Endodermal cell (in vitro differentiated cells): ENCODE results near the gene B4GALT5. TPM values are rescaled to one million over a fixed set of nuclear protein-coding genes. Genes with fewer than 3 reads are reported as not detected.

Experiments used
- DNase-seq: peaks from one replicate; pipeline ENCODE4 v3.0.0-alpha.2; 2017
- H3K27ac ChIP-seq: 2 replicates; pipeline ENCODE4 v1.5.1; 2013; ENCODE audit warnings: mild to moderate bottlenecking, low read depth, low read length, moderate library complexity
- H3K27me3 ChIP-seq: 2 replicates; pipeline ENCODE4 v1.6.1; 2013; ENCODE audit warnings: mild to moderate bottlenecking, low read length, moderate library complexity; ENCODE audit not compliant: insufficient read depth, control insufficient read depth, poor library complexity, severe bottlenecking
- H3K36me3 ChIP-seq: 2 replicates; pipeline ENCODE4 v1.7.0; 2013; ENCODE audit warnings: mild to moderate bottlenecking, low read length, moderate library complexity; ENCODE audit not compliant: control insufficient read depth, insufficient read depth
- H3K4me1 ChIP-seq: one replicate; pipeline ENCODE4 v1.7.0; 2013; ENCODE audit warnings: low read length; ENCODE audit not compliant: control insufficient read depth, insufficient read depth
- H3K4me3 ChIP-seq: 2 replicates; pipeline ENCODE4 v1.5.1; 2013; ENCODE audit warnings: mild to moderate bottlenecking, low read length, moderate library complexity
- H3K9ac ChIP-seq: 2 replicates; pipeline ENCODE4 v1.6.1; 2013; ENCODE audit warnings: mild to moderate bottlenecking, low read length, moderate library complexity; ENCODE audit not compliant: poor library complexity, severe bottlenecking; ENCODE audit errors: extremely low read depth
- H3K9me3 ChIP-seq: 2 replicates; pipeline ENCODE4 v1.6.1; 2013; ENCODE audit warnings: mild to moderate bottlenecking, low read length, moderate library complexity; ENCODE audit not compliant: control insufficient read depth
- H3K27ac Mint-ChIP-seq: 2 replicates; pipeline ENCODE4 v1.8.0; 2020; ENCODE audit warnings: mixed read lengths
- H3K27me3 Mint-ChIP-seq: 2 replicates; pipeline ENCODE4 v1.8.0; 2021; ENCODE audit warnings: mild to moderate bottlenecking, mixed read lengths; ENCODE audit not compliant: insufficient read depth
- H3K36me3 Mint-ChIP-seq: 2 replicates; pipeline ENCODE4 v1.8.0; 2020; ENCODE audit warnings: low read depth, mixed read lengths
- H3K4me1 Mint-ChIP-seq: 2 replicates; pipeline ENCODE4 v1.8.0; 2020; ENCODE audit warnings: mixed read lengths
- H3K4me3 Mint-ChIP-seq: 2 replicates; pipeline ENCODE4 v1.8.0; 2020; ENCODE audit warnings: mild to moderate bottlenecking, moderate library complexity, mixed read lengths
- H3K9me3 Mint-ChIP-seq: 2 replicates; pipeline ENCODE4 v1.8.0; 2020; ENCODE audit warnings: mild to moderate bottlenecking, mixed read lengths
- WGBS, 2 experiments: methylation state at CpG; one replicate each; pipeline versions ENCODE4 v1.1.5 to v1.1.7; 2013; ENCODE audit warnings: missing lambda C conversion rate in 2 of 2, mixed read lengths in 1 of 2; ENCODE audit not compliant: insufficient coverage in 1 of 2, insufficient read length in 1 of 2; 5-methylcytosine and 5-hydroxymethylcytosine counted together
- total RNA-seq, 2 donors: library from RNA; stranded (reverse); fragmentation: NEBNext Ultra II Directional in 1 of 2; extraction: Animal tissue kit (Norgen Biotek cat#: 25700) in 1 of 2; gene quantifications; 2 replicates in 1 of 2; 3 replicates in 1 of 2; pipeline ENCODE4 v1.2.1, GENCODE V29; 2021
- TF ChIP-seq, protein P1 (sequence below): fragments of 200-600 bp; sonication (generic); conservative IDR thresholded peaks from 2 replicates; pipeline ENCODE4 v1.5.0; 2021; ENCODE audit warnings: antibody characterized with exemption, mild to moderate bottlenecking

The B4GALT5 gene
- total RNA-seq, 2 donors from 2014 or later: 57.0 to 58.8 TPM

DNA sequence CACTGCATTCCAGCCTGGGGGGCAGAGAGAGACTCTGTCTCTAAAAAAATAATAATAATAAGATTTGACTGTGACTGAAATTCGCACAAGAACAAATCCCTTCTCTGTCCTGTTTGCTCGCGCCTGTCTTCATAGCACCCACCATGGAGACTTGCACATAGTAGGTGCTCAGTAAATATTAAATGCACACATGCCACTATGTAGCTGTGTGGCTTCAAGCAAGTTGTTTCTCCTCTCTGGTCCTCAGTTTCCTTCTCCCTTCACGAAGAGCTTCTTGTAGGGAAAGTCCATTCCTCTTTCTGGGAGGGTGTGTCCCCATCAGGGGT is 130.4 kb downstream of the B4GALT5 start:
- H3K27ac ChIP-seq: no peak overlapping the region
- H3K9ac ChIP-seq: no peak overlapping the region
- peaks cover 2% of the 10 kb centered on the region for H3K4me1 ChIP-seq
- Mint-ChIP-seq H3K27me3 (peaks cover 2% of the 10 kb centered on the region), H3K36me3 (no peaks in the 10 kb centered on the region), H3K9me3 (peaks cover 8% of the 10 kb centered on the region), H3K4me3 (no peak overlapping the region), H3K4me1 (no peaks in the 10 kb centered on the region), H3K27ac (no peak overlapping the region)
- WGBS, 2 experiments: 98 to 100% methylated on average over 3 to 4 of the region's 4 CpGs
- peaks cover 14% of the 10 kb centered on the region for H3K9me3 ChIP-seq
- no peaks in the 10 kb centered on the region for H3K36me3 ChIP-seq
- H3K4me3 ChIP-seq: no peak overlapping the region
- TF ChIP-seq, protein P1, sequence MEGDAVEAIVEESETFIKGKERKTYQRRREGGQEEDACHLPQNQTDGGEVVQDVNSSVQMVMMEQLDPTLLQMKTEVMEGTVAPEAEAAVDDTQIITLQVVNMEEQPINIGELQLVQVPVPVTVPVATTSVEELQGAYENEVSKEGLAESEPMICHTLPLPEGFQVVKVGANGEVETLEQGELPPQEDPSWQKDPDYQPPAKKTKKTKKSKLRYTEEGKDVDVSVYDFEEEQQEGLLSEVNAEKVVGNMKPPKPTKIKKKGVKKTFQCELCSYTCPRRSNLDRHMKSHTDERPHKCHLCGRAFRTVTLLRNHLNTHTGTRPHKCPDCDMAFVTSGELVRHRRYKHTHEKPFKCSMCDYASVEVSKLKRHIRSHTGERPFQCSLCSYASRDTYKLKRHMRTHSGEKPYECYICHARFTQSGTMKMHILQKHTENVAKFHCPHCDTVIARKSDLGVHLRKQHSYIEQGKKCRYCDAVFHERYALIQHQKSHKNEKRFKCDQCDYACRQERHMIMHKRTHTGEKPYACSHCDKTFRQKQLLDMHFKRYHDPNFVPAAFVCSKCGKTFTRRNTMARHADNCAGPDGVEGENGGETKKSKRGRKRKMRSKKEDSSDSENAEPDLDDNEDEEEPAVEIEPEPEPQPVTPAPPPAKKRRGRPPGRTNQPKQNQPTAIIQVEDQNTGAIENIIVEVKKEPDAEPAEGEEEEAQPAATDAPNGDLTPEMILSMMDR: no peak
- DNase-seq: no peak
- no peaks in the 10 kb centered on the region for H3K27me3 ChIP-seq

Other genes with a start within 250 kb of the B4GALT5 start
- under 1 TPM; 0.46 to 0.84 TPM for gene KCNB1, start 231.2 kb downstream of the B4GALT5 start, total RNA-seq
- 10 to 100 TPM; 14.1 to 20.9 TPM for gene PTGIS, start 145.7 kb downstream of the B4GALT5 start, total RNA-seq
- 10 to 100 TPM in 1 of 2 donors, 1 to 10 TPM in 1; 8.6 to 10.3 TPM for gene SLC9A8, start 99.0 kb upstream of the B4GALT5 start, total RNA-seq
- gene SPATA2, start 201.7 kb upstream of the B4GALT5 start, total RNA-seq: 10 to 100 TPM in 1 of 2 donors, 1 to 10 TPM in 1; 8.6 to 10.4 TPM
- gene RNF114, start 222.5 kb upstream of the B4GALT5 start, total RNA-seq: 10 to 100 TPM; 48.8 to 52.5 TPM